Small intestine (tissue), 7 donors: ENCODE measurements around the gene PTBP3. TPM values are rescaled to one million over a fixed set of nuclear protein-coding genes. Genes with fewer than 3 reads are reported as not detected.

Source experiments
- DNase-seq, 2 donors: peaks; one replicate each; pipeline versions ENCODE4 v3.0.0 to v3.0.0-alpha.2; 2013
- FAIRE-seq: peaks from 2 replicates; lab custom pipeline; 2012; peaks lifted over from hg19 to GRCh38; lab: Jason Lieb, UNC
- H3K27ac ChIP-seq, 3 donors: one replicate each; pipeline ENCODE4 v1.5.1; 2013; ENCODE audit warnings: low read length in 2 of 3, mild to moderate bottlenecking in 2 of 3, control low read depth in 1 of 3, inconsistent platforms in 1 of 3, low read depth in 1 of 3, moderate library complexity in 1 of 3
- H3K27me3 ChIP-seq, 3 donors: one replicate each; pipeline ENCODE4 v1.6.1; 2013; ENCODE audit warnings: low read length in 3 of 3, inconsistent platforms in 1 of 3; ENCODE audit not compliant: control insufficient read depth in 3 of 3, insufficient read depth in 3 of 3
- H3K36me3 ChIP-seq, 3 donors: one replicate each; pipeline ENCODE4 v1.6.1; 2013; ENCODE audit warnings: low read length in 3 of 3, inconsistent platforms in 1 of 3, low read depth in 1 of 3, mild to moderate bottlenecking in 1 of 3, moderate library complexity in 1 of 3; ENCODE audit not compliant: control insufficient read depth in 3 of 3, insufficient read depth in 2 of 3
- H3K4me1 ChIP-seq, 3 donors: one replicate each; pipeline ENCODE4 v1.6.1; 2013; ENCODE audit warnings: low read length in 2 of 3, inconsistent platforms in 1 of 3, low read depth in 1 of 3, mild to moderate bottlenecking in 1 of 3, moderate library complexity in 1 of 3; ENCODE audit not compliant: control insufficient read depth in 3 of 3, insufficient read depth in 2 of 3
- H3K4me3 ChIP-seq, 3 donors: one replicate each; pipeline ENCODE4 v1.5.1; 2013; ENCODE audit warnings: low read length in 3 of 3, control low read depth in 1 of 3, inconsistent platforms in 1 of 3, low read depth in 1 of 3, mild to moderate bottlenecking in 1 of 3, moderate library complexity in 1 of 3
- H3K9me3 ChIP-seq, 2 donors: one replicate each; pipeline ENCODE4 v1.6.1; 2013; ENCODE audit warnings: low read depth in 1 of 2, low read length in 1 of 2; ENCODE audit not compliant: control insufficient read depth in 2 of 2, insufficient read depth in 1 of 2
- WGBS, 3 donors: extraction: QIAGEN DNeasy Blood & Tissue Kit; methylation state at CpG; one replicate each; pipeline ENCODE4 v1.1.7; 2013; 5-methylcytosine and 5-hydroxymethylcytosine counted together
- polyA plus RNA-seq, 4 donors: library from polyadenylated mRNA; stranded (reverse) in 3 of 4; unstranded in 1 of 4; fragments of 200-250 nt in 3 of 4; fragments of 120-200 nt in 1 of 4; gene quantifications; one replicate each; pipeline versions ENCODE4 v1.2.1 to v1.2.3, GENCODE V29; 2013
- donor health status: healthy with polysubstance abuse.
- donor health status: control.
- donor health status: control.
- donor health status: Bipolar disorder and iron deficiency.
- donor health status: healthy.

The PTBP3 gene
- polyA plus RNA-seq, 4 donors: 19.7 to 48.1 (median 25.6) TPM

- Histone ChIP-seq H3K27ac (no peak overlapping the region), H3K9me3 (peaks cover 0 to 3% of the 10 kb centered on the region in 2 donors), H3K4me1 (peaks cover 4 to 6% (median 5%) of the 10 kb centered on the region in 3 donors), H3K36me3 (peaks cover 0 to 14% (median 0%) of the 10 kb centered on the region in 3 donors), H3K27me3 (no peaks in the 10 kb centered on the region), H3K4me3 (no peak overlapping the region)
- no peak for FAIRE-seq
- DNase-seq: no peak
- 63 to 83% (median 76%) methylated on average over 3 of the region's 3 CpGs for WGBS, 3 donors
Observed at GRCh38 chr9:112311497-112311896, 21.9 kb downstream of the PTBP3 start.

DNA sequence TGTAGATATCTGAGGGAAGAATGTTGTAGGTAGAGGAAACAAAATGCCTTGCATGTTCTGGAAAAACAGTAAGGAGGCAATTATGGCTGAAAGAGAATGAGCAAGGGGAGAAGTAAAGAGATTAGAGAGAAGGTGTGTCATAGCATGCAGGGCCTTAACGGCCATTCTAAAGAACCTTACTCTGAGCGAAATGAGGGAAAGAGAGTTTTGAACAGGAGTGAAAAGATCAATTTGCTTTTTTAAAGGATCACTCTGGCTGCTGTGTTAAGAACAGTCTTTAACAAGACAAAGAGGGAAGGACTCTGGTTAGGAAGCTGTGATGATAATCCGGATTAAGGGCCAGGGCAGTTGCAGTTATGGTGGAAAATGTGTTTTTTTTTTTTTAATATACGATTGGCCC is 22.6 kb downstream of the PTBP3 start:
- Histone ChIP-seq H3K27ac (no peak overlapping the region), H3K36me3 (peaks cover 0 to 14% (median 0%) of the 10 kb centered on the region in 3 donors), H3K9me3 (peaks cover 0 to 3% of the 10 kb centered on the region in 2 donors), H3K4me1 (peaks cover 3 to 4% (median 4%) of the 10 kb centered on the region in 3 donors), H3K4me3 (no peak overlapping the region), H3K27me3 (no peaks in the 10 kb centered on the region)
- FAIRE-seq: no peak
- WGBS, 3 donors: 60 to 81% (median 63%) methylated on average over 4 of the region's 4 CpGs
- no peak for DNase-seq

DNA sequence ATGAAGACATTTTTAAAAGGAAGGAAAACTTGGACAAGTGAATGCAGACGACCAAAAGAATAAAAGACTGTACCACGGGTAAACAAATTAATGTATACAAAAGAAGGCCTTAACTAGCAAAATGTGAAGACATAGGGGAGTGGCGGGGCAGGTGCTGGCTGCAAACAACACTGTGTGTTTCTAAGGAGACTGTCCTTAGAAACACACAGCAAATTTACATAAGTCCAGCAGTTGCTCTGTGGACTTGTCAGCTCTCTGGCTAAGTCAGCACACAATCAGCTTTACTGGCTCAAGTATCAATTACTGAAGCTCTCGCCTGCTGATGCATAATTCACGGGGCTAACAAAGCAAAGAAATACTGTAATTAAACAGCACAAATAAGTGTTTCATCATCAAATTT is 24.8 kb downstream of the PTBP3 start:
- Histone ChIP-seq H3K27me3 (no peaks in the 10 kb centered on the region), H3K36me3 (peaks cover 0 to 10% (median 0%) of the 10 kb centered on the region in 3 donors), H3K27ac (peak overlapping the region in 1 of 3 donors; percentile 39), H3K9me3 (no peaks in the 10 kb centered on the region), H3K4me3 (no peak overlapping the region), H3K4me1 (peaks cover 1 to 4% (median 3%) of the 10 kb centered on the region in 3 donors)
- FAIRE-seq (no peak), DNase-seq (peak; percentile 61 to 72)
- WGBS, 3 donors: 22 to 45% (median 26%) methylated on average over 5 of the region's 5 CpGs

DNA sequence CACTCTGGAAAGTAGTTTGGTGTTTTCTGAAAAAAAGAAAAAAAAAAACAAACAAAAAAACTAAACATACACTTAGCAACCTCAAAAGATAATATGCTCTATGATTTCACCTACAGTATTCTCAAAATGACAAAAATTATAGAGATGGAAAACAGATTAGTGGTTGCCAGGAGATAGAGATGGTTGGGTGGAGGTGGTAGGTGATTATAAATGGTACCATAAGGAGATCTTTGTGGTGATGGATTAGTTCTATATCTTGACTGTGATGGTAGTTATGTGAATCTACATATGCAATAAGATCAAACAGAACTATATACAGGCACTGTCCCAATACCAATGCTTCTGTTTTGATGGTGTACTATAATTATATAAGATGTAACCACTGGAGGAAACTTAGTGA is 32.0 kb downstream of the PTBP3 start:
- FAIRE-seq: no peak

GRCh38 chr9:112299514-112299913 is 33.9 kb downstream of the PTBP3 start:
- H3K4me1 ChIP-seq: no peaks in the 10 kb centered on the region
- FAIRE-seq: no peak
- no peak overlapping the region for H3K4me3 ChIP-seq
- H3K27me3 ChIP-seq: no peaks in the 10 kb centered on the region
- peak in 1 of 2 donors; percentile 16 for DNase-seq
- peaks cover 0 to 9% (median 3%) of the 10 kb centered on the region in 3 donors for H3K36me3 ChIP-seq
- no peak overlapping the region for H3K27ac ChIP-seq
- H3K9me3 ChIP-seq: no peaks in the 10 kb centered on the region

More for the DNA sequence above, 32.0 kb downstream of the PTBP3 start:
- Histone ChIP-seq H3K27me3 (no peaks in the 10 kb centered on the region), H3K27ac (no peak overlapping the region), H3K9me3 (no peaks in the 10 kb centered on the region), H3K4me1 (no peaks in the 10 kb centered on the region), H3K36me3 (peaks cover 0 to 3% (median 0%) of the 10 kb centered on the region in 3 donors), H3K4me3 (no peak overlapping the region)
- DNase-seq: no peak

DNA sequence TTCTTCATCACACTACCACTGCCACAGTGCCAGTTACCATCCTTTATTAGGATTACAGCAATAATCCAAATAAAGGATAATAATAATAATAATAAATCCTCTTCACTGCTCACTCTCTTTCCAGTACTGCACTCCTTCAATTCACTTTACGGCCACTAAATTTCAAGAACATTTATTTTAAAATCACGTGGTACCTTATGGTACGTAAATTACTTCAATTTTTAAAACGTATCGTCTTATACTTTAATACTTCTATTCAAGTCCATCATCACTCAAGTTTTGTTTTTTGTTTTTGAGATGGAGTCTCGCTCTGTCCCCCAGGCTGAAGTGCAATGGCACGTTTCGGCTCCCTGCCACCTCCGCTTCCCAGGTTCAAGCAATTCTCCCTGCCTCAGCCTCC is 36.5 kb downstream of the PTBP3 start:
- Histone ChIP-seq H3K4me3 (no peak overlapping the region), H3K27ac (no peak overlapping the region), H3K9me3 (no peaks in the 10 kb centered on the region), H3K36me3 (peaks cover 0 to 9% (median 7%) of the 10 kb centered on the region in 3 donors), H3K4me1 (no peaks in the 10 kb centered on the region), H3K27me3 (no peaks in the 10 kb centered on the region)
- DNase-seq (no peak), FAIRE-seq (no peak)
- 87 to 99% (median 92%) methylated on average over 9 of the region's 9 CpGs for WGBS, 3 donors

DNA sequence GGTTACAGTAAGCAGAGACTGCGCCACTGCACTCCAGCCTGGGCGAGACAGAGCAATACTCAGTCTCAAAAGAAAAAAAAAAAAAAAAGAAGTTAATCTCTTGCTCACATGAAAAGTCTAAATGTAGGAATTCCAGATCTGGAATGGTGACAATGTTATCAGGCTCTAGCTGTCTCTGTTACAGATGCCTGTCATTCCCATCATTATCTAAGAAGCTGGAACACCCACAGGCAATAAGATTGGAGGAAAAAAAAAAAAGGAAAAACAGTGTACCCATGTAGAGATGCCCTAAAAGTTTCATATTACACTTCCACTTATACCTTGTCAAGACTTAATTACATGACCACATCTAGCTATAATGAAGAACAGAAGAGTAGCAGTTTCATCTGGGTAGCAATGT is 38.2 kb downstream of the PTBP3 start:
- FAIRE-seq (no peak), DNase-seq (no peak)
- peaks cover 0 to 9% (median 7%) of the 10 kb centered on the region in 3 donors for H3K36me3 ChIP-seq
- WGBS, 3 donors: 99 to 100% (median 100%) methylated on average over 2 of the region's 2 CpGs
- H3K4me3 ChIP-seq: no peak overlapping the region
- no peaks in the 10 kb centered on the region for H3K9me3 ChIP-seq
- no peaks in the 10 kb centered on the region for H3K4me1 ChIP-seq
- H3K27ac ChIP-seq: no peak overlapping the region
- no peaks in the 10 kb centered on the region for H3K27me3 ChIP-seq

DNA sequence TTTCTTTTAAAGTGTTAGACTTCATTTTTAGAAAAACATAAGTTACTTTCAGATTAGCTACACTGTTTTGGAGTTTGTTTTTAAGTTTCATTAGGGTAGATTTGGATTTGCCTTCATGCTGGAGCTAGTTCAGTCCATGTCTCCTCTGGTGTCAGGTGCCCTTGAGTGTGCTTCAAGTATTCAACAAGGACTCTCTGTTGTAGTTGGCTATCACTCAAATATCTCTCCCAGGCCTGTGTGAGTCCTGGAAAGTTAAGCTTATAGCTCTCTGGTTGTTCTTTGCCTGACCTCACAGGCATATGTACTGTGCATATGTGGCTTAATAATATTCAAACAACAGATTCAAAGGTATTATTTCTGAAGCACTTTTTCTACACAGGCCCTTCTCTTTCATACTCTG is 45.4 kb downstream of the PTBP3 start:
- Histone ChIP-seq H3K4me1 (peaks cover 0 to 5% (median 0%) of the 10 kb centered on the region in 3 donors), H3K27me3 (no peaks in the 10 kb centered on the region), H3K4me3 (no peak overlapping the region), H3K9me3 (peaks cover 0 to 22% of the 10 kb centered on the region in 2 donors), H3K36me3 (peaks cover 0 to 21% (median 3%) of the 10 kb centered on the region in 3 donors), H3K27ac (no peak overlapping the region)
- DNase-seq: no peak
- FAIRE-seq: no peak

GRCh38 chr9:112286926-112287325 is 46.5 kb downstream of the PTBP3 start:
- peaks cover 0 to 27% of the 10 kb centered on the region in 2 donors for H3K9me3 ChIP-seq
- no peak overlapping the region for H3K4me3 ChIP-seq
- peaks cover 0 to 21% (median 2%) of the 10 kb centered on the region in 3 donors for H3K36me3 ChIP-seq
- 70 to 85% (median 79%) methylated on average over 2 of the region's 2 CpGs for WGBS, 3 donors
- no peak overlapping the region for H3K27ac ChIP-seq
- DNase-seq (no peak), FAIRE-seq (no peak)
- peaks cover 0 to 5% (median 0%) of the 10 kb centered on the region in 3 donors for H3K4me1 ChIP-seq
- H3K27me3 ChIP-seq: no peaks in the 10 kb centered on the region
